ENCODE results near the gene ERICH4.

DNA sequence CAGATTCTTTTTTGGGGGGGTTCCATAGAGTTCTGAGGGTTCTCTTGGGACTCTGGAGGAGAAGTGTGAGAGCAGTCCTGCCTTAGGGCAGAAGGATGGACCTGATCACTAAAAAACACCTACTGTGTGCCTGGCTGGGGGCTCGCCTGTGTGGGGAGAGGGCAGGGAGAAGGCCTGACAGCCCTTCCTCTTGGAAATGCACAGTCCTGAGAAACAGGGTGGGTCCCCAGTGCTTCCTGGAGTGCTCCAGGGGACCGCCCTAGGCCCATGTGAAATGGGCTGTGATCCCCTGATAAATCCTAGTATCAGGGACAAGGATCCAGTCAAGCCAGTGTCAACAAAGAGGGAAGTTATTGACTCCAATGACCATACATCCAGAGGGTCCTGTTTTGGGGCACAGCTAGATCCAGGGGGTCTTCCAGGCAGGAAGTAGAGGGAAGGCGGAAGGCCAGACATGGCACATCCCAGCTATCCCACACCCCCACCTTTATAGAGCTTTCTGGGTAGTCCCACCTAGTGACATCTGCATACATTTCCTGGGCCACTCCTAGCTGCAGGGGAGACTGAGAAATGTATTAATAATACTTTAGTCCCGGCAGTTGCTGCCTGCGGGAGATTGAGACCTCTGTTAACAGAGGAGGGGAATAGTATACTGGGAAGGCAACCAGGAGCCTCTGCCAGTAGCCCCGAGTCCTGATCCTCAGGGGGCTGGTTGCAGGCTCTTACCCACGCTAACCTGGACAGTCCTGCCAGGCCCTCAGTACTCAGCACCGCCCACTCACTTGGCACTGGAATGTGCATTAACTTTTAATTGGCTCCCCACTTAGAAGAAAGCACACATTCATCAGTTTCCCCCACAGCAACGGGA, 31.6 kb upstream of the ERICH4 start:
- TF ChIP-seq ZNF878 (CRISPR knock-in tag; IDR thresholded peaks at IDR 0.05) = no peak
- TF ChIP-seq TAF15 (IDR thresholded peaks at IDR 0.05; ENCODE audit: low read depth, low read length, poor library complexity, severe bottlenecking) = no peak
- no peak for TF ChIP-seq ZNF24 (IDR thresholded peaks at IDR 0.05)
- TF ChIP-seq PRMT3 (CRISPR knock-in tag; IDR thresholded peaks at IDR 0.05; ENCODE audit: borderline replicate concordance, low read depth) = no peak
- TF ChIP-seq CREM (IDR thresholded peaks at IDR 0.05) = no peak
- no peak for TF ChIP-seq CREM (CRISPR knock-in tag; IDR thresholded peaks at IDR 0.05)
- TF ChIP-seq, protein P1, sequence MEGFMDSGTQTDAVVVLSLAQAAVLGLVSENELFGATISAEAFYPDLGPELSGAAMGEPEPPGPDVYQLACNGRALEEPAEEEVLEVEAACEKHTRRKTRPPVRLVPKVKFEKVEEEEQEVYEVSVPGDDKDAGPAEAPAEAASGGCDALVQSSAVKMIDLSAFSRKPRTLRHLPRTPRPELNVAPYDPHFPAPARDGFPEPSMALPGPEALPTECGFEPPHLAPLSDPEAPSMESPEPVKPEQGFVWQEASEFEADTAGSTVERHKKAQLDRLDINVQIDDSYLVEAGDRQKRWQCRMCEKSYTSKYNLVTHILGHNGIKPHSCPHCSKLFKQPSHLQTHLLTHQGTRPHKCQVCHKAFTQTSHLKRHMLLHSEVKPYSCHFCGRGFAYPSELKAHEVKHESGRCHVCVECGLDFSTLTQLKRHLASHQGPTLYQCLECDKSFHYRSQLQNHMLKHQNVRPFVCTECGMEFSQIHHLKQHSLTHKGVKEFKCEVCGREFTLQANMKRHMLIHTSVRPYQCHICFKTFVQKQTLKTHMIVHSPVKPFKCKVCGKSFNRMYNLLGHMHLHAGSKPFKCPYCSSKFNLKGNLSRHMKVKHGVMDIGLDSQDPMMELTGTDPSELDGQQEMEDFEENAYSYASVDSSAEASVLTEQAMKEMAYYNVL (CRISPR knock-in tag; IDR thresholded peaks at IDR 0.05; ENCODE audit: borderline replicate concordance) = no peak
- TF ChIP-seq NFATC3 (CRISPR knock-in tag; IDR thresholded peaks at IDR 0.05) = no peak
- no peak for TF ChIP-seq NCOR1 (IDR thresholded peaks at IDR 0.05; ENCODE audit: borderline replicate concordance, low read length)
- TF ChIP-seq HDAC1 (CRISPR knock-in tag; IDR thresholded peaks at IDR 0.05) = no peak
- TF ChIP-seq, protein P2, sequence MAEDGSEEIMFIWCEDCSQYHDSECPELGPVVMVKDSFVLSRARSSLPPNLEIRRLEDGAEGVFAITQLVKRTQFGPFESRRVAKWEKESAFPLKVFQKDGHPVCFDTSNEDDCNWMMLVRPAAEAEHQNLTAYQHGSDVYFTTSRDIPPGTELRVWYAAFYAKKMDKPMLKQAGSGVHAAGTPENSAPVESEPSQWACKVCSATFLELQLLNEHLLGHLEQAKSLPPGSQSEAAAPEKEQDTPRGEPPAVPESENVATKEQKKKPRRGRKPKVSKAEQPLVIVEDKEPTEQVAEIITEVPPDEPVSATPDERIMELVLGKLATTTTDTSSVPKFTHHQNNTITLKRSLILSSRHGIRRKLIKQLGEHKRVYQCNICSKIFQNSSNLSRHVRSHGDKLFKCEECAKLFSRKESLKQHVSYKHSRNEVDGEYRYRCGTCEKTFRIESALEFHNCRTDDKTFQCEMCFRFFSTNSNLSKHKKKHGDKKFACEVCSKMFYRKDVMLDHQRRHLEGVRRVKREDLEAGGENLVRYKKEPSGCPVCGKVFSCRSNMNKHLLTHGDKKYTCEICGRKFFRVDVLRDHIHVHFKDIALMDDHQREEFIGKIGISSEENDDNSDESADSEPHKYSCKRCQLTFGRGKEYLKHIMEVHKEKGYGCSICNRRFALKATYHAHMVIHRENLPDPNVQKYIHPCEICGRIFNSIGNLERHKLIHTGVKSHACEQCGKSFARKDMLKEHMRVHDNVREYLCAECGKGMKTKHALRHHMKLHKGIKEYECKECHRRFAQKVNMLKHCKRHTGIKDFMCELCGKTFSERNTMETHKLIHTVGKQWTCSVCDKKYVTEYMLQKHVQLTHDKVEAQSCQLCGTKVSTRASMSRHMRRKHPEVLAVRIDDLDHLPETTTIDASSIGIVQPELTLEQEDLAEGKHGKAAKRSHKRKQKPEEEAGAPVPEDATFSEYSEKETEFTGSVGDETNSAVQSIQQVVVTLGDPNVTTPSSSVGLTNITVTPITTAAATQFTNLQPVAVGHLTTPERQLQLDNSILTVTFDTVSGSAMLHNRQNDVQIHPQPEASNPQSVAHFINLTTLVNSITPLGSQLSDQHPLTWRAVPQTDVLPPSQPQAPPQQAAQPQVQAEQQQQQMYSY (CRISPR knock-in tag; IDR thresholded peaks at IDR 0.05) = no peak
- TF ChIP-seq ZNF670 (CRISPR knock-in tag; IDR thresholded peaks at IDR 0.05; ENCODE audit: borderline replicate concordance) = no peak
- TF ChIP-seq POLR2AphosphoS5 (IDR thresholded peaks at IDR 0.05; ENCODE audit: low read depth, low read length) = no peak
- TF ChIP-seq ZNF3 (CRISPR knock-in tag; IDR thresholded peaks at IDR 0.05) = no peak

Data from HepG2 (cell line).